Endothelial cell of umbilical vein (primary cell): ENCODE measurements around the gene PDE6D. TPM values are rescaled to one million over a fixed set of nuclear protein-coding genes. Genes with fewer than 3 reads are reported as not detected.

Experiments used
- BruUV-seq: library from RNA; stranded (reverse); fragments of 400-500 nt; replicated peaks from 2 replicates; lab custom pipeline; 2021; lab: Mats Ljungman, UMichigan
- CTCF ChIA-PET: fragments of 300-600, 350-600 bp; sonication (Branson Sonifier 250); formaldehyde crosslinking; loops from one replicate; lab custom pipeline; 2021; ENCODE audit warnings: antibody characterized with exemption, inconsistent platforms; lab: Charles Lee
- POLR2A ChIA-PET: fragments of 300-600, 350-600 bp; sonication (Branson Sonifier 250); formaldehyde crosslinking; loops from one replicate; lab custom pipeline; 2021; ENCODE audit warnings: antibody characterized with exemption, inconsistent platforms; lab: Charles Lee
- DNase-seq: peaks from one replicate; pipeline ENCODE4 v3.0.0-alpha.2; 2011; ENCODE audit warnings: low read depth, low spot score
- FAIRE-seq: peaks from 2 replicates; lab custom pipeline; 2011; peaks lifted over from hg19 to GRCh38; lab: Jason Lieb, UNC
- H2AFZ ChIP-seq: 2 replicates; pipeline ENCODE4 v1.6.0; 2012; ENCODE audit warnings: low read depth, low read length, control low read depth, inconsistent platforms
- H3K27ac ChIP-seq: 2 replicates; pipeline ENCODE4 v1.5.1; 2011; ENCODE audit warnings: low read depth, mild to moderate bottlenecking, control low read depth, low read length, moderate library complexity; ENCODE audit not compliant: insufficient read depth
- H3K27me3 ChIP-seq, 2 experiments: 2 replicates each; pipeline versions ENCODE4 v1.6.0 to v1.6.1; 2011; ENCODE audit warnings: low read length in 2 of 2, mixed read lengths in 1 of 2; ENCODE audit not compliant: control insufficient read depth in 2 of 2, insufficient read depth in 2 of 2
- H3K36me3 ChIP-seq, 2 experiments: 2 replicates in 1 of 2; 3 replicates in 1 of 2; pipeline ENCODE4 v1.5.1; 2011; ENCODE audit warnings: low read length in 2 of 2, mild to moderate bottlenecking in 1 of 2, moderate library complexity in 1 of 2; ENCODE audit not compliant: control insufficient read depth in 2 of 2, insufficient read depth in 2 of 2; ENCODE audit errors: extremely low read depth in 1 of 2
- H3K4me1 ChIP-seq: 3 replicates; pipeline ENCODE4 v1.5.1; 2011; ENCODE audit warnings: mild to moderate bottlenecking, low read length; ENCODE audit not compliant: control insufficient read depth, insufficient read depth; ENCODE audit errors: extremely low read depth
- H3K4me2 ChIP-seq: 2 replicates; pipeline ENCODE4 v1.6.1; 2011; ENCODE audit warnings: low read length, control low read depth, mixed read lengths; ENCODE audit not compliant: insufficient read depth
- H3K4me3 ChIP-seq, 3 experiments: fragments of 200-600 bp in 1 of 3; sonication (generic), shearing (Covaris generic) in 1 of 3; replicated peaks in 1 of 3; 2 replicates each; pipeline ENCODE4 v1.5.1; 2011 to 2016; ENCODE audit warnings: control low read depth in 3 of 3, low read length in 3 of 3, mild to moderate bottlenecking in 2 of 3, inconsistent platforms in 1 of 3, low read depth in 1 of 3, moderate library complexity in 1 of 3; ENCODE audit not compliant: insufficient read depth in 1 of 3
- H3K79me2 ChIP-seq: 2 replicates; pipeline ENCODE4 v1.6.0; 2012; ENCODE audit warnings: low read length, inconsistent platforms; ENCODE audit not compliant: control insufficient read depth, insufficient read depth
- H3K9ac ChIP-seq: replicated peaks from 2 replicates; pipeline ENCODE3; 2011; ENCODE audit warnings: low read length, control low read depth; ENCODE audit not compliant: insufficient read depth; ENCODE audit errors: extremely low read depth
- H3K9me1 ChIP-seq: replicated peaks from 3 replicates; pipeline ENCODE4 v1.6.0; 2011; ENCODE audit warnings: mild to moderate bottlenecking, low read length; ENCODE audit not compliant: control insufficient read depth, insufficient read depth; ENCODE audit errors: extremely low read depth
- H3K9me3 ChIP-seq: replicated peaks from 2 replicates; pipeline ENCODE4 v1.5.1; 2012; ENCODE audit warnings: low read length, inconsistent platforms; ENCODE audit not compliant: control insufficient read depth, insufficient read depth
- H4K20me1 ChIP-seq: replicated peaks from 2 replicates; pipeline ENCODE3; 2011; ENCODE audit warnings: mild to moderate bottlenecking, low read length; ENCODE audit not compliant: control insufficient read depth, insufficient read depth; ENCODE audit errors: extremely low read depth
- CTCF ChIP-seq, 2 donors: IDR thresholded peaks; 1 replicate in 1 of 2; 2 replicates in 1 of 2; pipeline ENCODE4 v1.5.1; 2011; ENCODE audit warnings: low read length in 2 of 2, mild to moderate bottlenecking in 2 of 2, moderate library complexity in 2 of 2, control low read depth in 1 of 2, inconsistent platforms in 1 of 2, low read depth in 1 of 2; ENCODE audit not compliant: insufficient read depth in 1 of 2; ENCODE audit errors: extremely low read depth in 1 of 2
- EZH2 ChIP-seq: IDR thresholded peaks from 2 replicates; pipeline ENCODE4 v1.6.1; 2012; ENCODE audit warnings: borderline replicate concordance, low read depth, mild to moderate bottlenecking, moderate library complexity, low read length, inconsistent platforms; ENCODE audit not compliant: severe bottlenecking
- FOS ChIP-seq: IDR thresholded peaks from 2 replicates; pipeline ENCODE4 v1.6.1; 2011; ENCODE audit warnings: mild to moderate bottlenecking, low read length, moderate library complexity, borderline replicate concordance; ENCODE audit not compliant: insufficient read depth
- GATA2 ChIP-seq: IDR thresholded peaks from 2 replicates; pipeline ENCODE4 v1.7.0; 2011; ENCODE audit warnings: low read depth, mild to moderate bottlenecking, moderate library complexity, mixed read lengths, low read length; ENCODE audit not compliant: insufficient read length, insufficient read depth
- JUN ChIP-seq: IDR thresholded peaks from 2 replicates; pipeline ENCODE4 v1.6.1; 2011; ENCODE audit warnings: borderline replicate concordance, low read depth; ENCODE audit not compliant: insufficient read length, insufficient read depth
- MAX ChIP-seq: IDR thresholded peaks from 2 replicates; pipeline ENCODE4 v1.6.1; 2011; ENCODE audit not compliant: insufficient read depth, insufficient read length
- MYC ChIP-seq: IDR thresholded peaks from one replicate; pipeline ENCODE4 v1.6.1; 2011; ENCODE audit warnings: mild to moderate bottlenecking, low read depth, low read length
- POLR2A ChIP-seq: IDR thresholded peaks from 2 replicates; pipeline ENCODE4 v1.6.1; 2012; ENCODE audit warnings: low read depth, mild to moderate bottlenecking, control low read depth, low read length
- POLR2AphosphoS5 ChIP-seq: IDR thresholded peaks from 2 replicates; pipeline ENCODE4 v1.6.1; 2012; ENCODE audit warnings: low read depth, mild to moderate bottlenecking, control low read depth, low read length, moderate library complexity; ENCODE audit not compliant: insufficient read depth
- dilution Hi-C: fragments of 300-500 bp; cut with MboI; formaldehyde crosslinking; loops from one replicate; pipeline ENCODE4 v1.15.0; 2019; ENCODE audit warnings: low sequenced_read_pairs; ENCODE audit not compliant: extremely low pct_ligation_motif_present
- intact Hi-C: fragments of 100-400 bp; cut with micrococcal nuclease; formaldehyde crosslinking; loops from one replicate; pipeline ENCODE4 v1.10.0; 2022
- polyA plus RNA-seq, 4 experiments: library from polyadenylated mRNA; depleted of rRNA in 3 of 4; stranded (reverse) in 3 of 4; unstranded in 1 of 4; fragments of >200 nt; gene quantifications; 2 replicates each; pipeline versions ENCODE4 v1.2.1 to v1.2.3, GENCODE V29; 2011 to 2012; ENCODE audit warnings: missing spikeins in 1 of 4
- total RNA-seq: library from RNA; stranded (reverse); gene quantifications from 2 replicates; pipeline ENCODE4 v1.2.3, GENCODE V29; 2021

PDE6D gene
- total and polyA plus RNA-seq, 2 donors (not counting 3 experiments of a cell fraction or from before 2014, with no cell fraction given), result 23.8 to 36.8 TPM

- Histone ChIP-seq H3K4me3 (no peak overlapping the region), H3K9me3 (no peaks in the 10 kb centered on the region), H3K9me1 (no peaks in the 10 kb centered on the region), H3K36me3 (no peaks in the 10 kb centered on the region), H3K9ac (no peak overlapping the region), H3K4me1 (no peaks in the 10 kb centered on the region), H2AFZ (no peak overlapping the region), H3K79me2 (no peaks in the 10 kb centered on the region), H3K27me3 (no peaks in the 10 kb centered on the region), H3K4me2 (no peak overlapping the region), H4K20me1 (no peaks in the 10 kb centered on the region), H3K27ac (no peak overlapping the region)
- DNase-seq, result no peak
- intact Hi-C loops (no loop called here), dilution Hi-C loops (no loop called here)
- BruUV-seq, result no TSS peak
- no peak for FAIRE-seq
- POLR2A ChIA-PET, result no interaction called here
- TF ChIP-seq EZH2, result no peak
- no peak for TF ChIP-seq POLR2A
- TF ChIP-seq MYC, result no peak
- TF ChIP-seq POLR2AphosphoS5, result no peak
- no peak for TF ChIP-seq JUN
- no peak for TF ChIP-seq GATA2
- TF ChIP-seq CTCF (IDR thresholded peaks at IDR 0.05; ENCODE audit: extremely low read depth in 1 of 2, insufficient read depth in 1 of 2, low read depth in 1 of 2, low read length in 2 of 2), result no peak
- TF ChIP-seq FOS, result no peak
- TF ChIP-seq MAX, result no peak
- CTCF ChIA-PET, result interaction anchor here (0.6 kb wide), 1 partner anchor 79 kb away, joined by 4 read pairs; no protein-coding TSS in a partner anchor
These were observed 39.8 kb upstream of the PDE6D start for GRCh38 chr2:231820786-231821303.
